GM18907 (cell line): ENCODE data around the gene CACNA1B.
"Not testable (repeated sequence)": the region's sequence is repeated elsewhere in the genome, so short reads cannot be mapped to it uniquely, and the experiment has no call there.

Experiments
- ATAC-seq: cut with Tn5 transposase; IDR thresholded peaks from one replicate; pipeline ENCODE4 v1.9.1; 2021; ENCODE audit warnings: mild to moderate bottlenecking, moderate library complexity; ENCODE audit not compliant: unreplicated experiment

The CACNA1B gene

DNA sequence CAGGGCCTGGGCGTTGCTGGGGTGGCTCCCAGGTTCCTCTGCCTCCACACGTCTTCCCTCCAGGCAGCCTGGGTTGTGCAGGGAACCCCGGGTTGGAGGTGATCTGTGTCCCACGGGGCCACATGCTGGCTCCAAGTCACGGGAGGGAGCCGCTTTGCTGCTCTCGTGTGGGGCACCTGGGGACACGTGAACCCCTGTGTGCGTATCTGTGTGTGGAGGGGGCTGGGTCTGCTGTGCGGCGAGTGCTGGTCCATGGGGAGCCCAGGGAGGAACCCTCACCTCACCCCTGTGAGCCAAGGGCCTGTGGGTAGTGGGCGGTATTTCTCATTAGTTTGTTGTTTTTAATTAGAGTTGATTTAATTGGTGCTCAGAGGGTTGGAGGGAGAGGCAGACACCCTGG lies 7.5 kb downstream of the CACNA1B start:
- ATAC-seq, result not testable (repeated sequence)

DNA sequence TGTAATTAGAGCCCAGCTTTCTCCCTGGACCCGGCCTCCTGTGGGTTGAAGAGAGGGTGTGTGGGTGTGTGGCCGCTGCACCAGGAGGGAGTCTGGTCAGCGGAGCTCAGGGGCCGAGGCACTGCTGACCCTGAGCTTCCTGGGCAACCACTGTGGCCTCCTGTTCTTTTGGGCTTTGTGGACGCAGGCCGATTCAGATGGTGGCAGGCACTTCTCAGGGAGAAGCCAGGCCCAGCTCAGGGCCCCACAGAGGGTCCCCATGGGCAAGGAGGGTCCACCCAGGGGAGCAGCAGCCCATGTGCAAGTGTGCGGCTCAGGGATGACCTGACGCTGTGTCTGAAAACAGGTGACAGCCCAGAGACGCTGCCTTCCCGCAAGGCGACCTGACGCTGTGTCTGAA lies 11.0 kb downstream of the CACNA1B start:
- not testable (repeated sequence) for ATAC-seq

DNA sequence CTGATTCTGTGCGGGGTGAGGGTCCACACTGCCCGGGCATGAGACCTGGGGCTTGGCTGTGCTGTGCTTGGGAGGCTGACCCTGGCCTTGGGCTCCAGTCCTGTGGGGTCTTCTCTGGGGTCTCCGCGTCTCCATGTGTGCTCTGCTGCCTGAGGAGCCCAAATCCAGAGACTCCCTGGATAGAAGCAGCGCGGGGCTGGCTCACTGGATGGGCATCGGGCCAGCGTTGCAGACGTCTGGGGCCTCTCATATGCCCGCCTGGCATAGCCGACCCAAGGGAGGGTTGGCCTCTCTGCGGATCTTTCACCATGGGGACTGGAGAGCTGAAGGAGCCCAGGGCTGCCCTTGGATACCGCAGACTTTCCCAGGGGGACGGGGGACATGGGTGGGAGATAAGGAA lies 12.4 kb downstream of the CACNA1B start:
- ATAC-seq, result not testable (repeated sequence)

DNA sequence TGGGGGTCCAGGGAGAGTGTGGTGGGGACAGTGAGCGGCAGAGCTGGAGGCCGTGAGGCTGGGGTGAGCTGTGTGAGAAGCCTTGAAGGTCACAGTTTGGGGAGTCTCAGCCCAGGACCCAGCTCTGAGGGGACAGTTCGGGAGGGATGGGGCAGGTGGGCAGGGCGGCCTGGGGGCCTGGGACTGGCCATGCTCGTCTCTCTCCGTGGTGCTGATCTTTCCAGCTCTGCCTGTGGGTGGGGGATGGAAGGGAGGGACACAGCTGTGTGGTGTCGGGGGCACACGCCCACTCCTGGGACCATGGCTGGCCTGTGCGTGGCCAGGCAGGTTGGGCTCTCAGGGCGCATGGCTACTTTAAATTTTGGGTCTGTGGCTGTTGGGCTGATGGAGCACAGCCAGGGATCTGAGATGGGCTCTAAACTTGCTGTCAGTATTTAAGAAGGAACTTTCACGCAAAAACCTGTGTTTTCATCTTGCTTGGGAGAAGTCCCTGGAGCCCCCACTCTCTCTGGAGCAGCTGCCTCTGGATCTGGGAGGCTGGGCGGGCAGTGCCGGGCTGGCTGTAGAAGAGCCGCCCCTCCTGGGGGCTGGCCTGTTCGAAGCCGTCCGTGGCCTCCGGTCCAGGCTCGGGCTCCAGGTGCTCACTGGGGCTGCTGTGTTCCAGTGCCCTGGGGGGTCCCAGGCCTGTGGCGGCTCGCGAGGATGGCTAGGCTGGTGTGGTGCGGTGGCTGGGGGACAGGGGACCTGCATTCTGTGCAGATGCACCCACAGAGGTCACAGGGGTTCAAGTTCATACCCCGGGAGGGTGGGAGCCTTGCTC lies 13.4 kb downstream of the CACNA1B start:
- ATAC-seq, result not testable (repeated sequence)

DNA sequence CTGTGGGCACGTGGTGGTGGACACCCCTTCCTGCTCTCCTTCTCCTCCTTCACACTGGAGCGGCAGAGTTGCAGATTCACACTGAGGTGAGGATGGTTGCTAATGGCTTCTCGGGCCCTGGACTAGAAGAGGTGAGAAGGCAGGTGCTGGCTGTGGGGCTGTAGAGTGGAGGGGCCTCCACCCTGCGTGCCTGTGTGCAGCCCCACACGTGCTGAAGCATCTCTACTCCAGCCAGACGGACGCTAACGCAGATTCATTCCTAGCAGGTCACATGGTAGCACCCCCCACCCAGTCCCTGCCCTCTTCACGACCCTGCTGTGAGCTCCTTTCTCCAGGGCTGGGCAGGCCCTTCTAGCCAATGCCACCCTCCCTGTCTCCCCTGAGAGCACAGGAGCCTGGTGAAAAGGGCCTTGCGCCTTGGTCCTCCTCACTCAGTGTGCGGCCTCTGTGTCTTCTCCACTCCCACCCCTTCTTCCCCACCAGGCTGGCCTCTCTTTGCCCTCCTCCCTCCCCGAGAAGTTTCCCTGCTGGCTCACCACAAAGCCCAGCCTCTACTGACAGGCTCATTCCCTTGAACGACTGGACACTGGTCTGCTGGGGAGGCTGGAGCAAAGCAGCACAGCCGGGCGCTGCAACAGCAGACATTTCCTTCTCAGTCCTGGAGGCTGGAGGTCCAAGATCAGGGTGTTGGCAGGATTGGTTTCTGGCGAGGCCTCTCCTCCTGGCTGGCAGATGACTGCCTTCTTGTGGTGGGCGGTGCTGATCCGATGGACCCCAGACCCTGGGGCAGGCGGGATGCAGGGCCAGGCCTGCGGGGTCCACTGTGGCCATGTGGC lies 14.2 kb downstream of the CACNA1B start:
- ATAC-seq, result no peak

DNA sequence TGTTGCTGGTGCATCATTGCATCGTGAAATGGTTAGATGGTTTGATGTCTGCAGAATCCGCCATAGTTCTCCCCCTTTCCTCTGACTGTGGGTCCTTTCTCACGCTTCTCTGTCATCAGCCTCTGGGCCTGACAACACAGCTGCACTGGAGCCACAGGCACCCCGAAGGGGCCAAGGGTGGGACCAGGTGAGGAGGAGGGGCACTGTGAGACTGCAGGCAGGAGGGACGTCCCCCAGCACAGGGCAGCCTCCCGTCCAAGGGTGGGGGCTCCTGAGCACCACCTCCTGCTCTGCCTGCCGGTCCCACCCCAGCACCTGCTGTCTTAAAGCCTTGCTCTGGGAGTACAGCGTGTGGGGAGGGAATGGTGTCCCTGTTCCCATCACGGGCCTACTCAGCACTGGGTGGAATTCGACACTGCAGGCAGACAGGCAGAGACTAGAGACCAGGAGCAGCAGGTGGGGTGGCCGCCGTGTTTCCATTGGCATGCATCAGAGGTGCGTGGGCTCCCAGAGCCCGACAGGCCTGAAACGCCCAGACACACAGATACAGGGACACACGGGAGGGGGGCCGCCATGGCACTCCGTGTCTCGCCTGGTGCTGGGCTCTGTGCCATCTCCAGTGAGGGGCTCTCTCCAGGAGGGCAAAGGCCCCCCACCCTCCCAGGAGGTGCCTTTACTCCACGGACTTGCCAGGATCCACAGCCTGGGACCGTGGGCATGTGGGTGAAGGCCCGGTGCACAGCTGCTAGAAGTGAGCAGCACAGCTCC lies 15.0 kb downstream of the CACNA1B start:
- ATAC-seq, result no peak

DNA sequence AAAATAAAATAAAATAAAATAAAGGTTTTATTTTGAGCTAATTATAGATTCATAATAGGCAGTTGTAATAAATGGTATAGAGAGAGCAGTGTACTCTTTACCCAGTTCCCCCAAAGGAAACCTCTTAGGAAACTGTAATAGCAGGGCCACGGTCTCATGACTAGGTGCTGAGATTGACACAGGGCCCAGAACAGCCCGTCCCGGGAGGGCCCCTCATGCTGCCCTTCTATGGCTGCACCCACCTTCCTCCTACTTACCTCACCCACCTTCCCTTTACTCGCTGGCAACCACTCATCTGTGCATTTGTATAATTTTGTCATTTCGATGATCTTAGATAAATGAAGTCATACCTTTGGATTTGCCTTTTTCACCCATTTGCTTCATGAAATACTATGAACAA lies 16.1 kb downstream of the CACNA1B start:
- ATAC-seq, result no peak

DNA sequence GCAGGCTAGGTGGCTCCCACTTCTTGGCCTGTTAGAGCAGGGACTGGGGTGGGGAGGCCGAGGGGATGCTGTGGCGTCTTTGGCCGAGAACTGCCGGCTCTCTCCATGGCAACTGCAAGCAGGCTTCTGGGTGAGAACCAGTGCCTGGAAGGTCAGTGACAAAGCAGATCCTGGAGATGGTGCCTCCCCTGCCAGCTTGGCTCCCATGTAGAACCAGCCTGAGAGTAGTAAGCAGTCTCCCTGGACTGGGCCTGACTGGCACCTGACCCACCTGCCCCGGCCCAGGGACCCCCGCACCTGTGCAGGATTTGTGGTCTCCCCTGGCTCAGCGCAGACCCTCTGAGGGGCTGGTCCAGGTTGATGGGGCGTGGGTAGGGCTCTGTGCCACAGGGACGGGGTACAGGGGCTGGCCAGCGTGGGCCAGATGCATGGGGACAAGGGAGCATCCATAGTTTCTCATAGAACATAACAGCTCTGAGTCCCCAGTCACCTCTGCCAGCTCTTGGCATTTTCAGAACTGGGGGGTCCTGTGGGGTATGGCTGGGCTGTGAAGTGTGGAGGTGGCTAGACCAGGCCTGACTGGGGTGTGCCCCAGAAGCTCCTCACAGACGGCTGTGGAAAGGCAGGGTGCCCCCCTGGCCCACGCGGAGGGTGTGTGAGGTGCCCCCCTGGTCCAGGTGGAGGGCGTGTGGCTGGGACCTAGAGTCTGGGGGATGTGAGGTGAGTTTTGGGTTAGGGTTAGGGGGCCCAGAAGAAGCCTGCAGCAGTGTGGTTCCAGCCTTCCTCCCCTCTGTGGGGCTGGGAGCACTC lies 22.2 kb downstream of the CACNA1B start:
- no peak for ATAC-seq

DNA sequence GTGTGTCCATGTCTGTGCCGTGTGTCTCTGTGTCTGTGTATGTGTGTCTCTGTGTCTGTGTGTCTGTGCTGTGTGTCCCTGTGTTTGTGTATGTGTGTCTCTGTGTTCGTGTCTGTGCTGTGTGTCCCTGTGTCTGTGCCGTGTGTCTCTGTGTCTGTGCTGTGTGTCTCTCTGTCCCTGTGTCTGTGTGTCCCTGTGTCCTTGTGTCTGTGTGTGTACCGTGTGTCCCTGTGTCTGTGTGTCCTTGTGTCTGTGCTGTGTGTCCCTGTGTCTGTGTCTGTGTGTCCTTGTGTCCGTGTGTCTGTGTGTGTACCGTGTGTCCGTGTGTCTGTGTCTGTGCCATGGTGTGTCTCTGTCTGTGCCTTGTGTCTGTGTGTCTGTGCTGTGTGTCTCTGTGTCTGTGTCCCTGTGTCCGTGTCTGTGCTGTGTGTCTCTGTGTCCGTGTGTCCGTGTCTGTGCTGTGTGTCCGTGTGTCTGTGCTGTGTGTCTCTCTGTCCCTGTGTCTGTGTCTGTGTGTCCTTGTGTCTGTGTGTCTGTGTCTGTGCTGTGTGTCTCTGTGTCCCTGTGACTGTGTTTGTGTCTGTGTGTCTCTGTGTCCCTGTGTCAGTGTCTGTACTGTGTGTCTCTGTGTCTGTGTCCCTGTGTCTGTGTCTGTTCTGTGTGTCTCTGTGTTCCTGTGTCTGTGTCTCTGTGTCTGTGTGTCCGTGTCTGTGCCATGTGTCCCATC lies 23.2 kb downstream of the CACNA1B start:
- no peak for ATAC-seq

DNA sequence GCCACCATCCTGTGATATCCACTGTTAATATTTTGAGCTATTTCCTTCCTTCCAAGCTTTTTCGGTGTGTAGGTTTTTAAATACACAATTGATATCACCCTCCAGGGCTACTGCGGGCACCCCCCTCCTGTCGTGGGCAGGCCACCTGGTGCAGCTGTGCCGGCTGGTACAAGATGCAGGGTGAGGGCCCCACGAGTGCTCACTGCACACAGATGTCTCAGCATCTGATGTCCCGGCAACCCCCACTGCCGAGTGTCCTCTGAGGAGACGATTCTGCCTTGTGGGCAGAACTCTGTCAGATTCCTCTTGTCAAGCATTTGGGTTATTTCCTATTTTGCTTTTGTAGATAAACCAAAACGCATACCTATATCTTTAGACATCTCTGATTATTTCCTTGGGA lies 25.1 kb downstream of the CACNA1B start:
- no peak for ATAC-seq

DNA sequence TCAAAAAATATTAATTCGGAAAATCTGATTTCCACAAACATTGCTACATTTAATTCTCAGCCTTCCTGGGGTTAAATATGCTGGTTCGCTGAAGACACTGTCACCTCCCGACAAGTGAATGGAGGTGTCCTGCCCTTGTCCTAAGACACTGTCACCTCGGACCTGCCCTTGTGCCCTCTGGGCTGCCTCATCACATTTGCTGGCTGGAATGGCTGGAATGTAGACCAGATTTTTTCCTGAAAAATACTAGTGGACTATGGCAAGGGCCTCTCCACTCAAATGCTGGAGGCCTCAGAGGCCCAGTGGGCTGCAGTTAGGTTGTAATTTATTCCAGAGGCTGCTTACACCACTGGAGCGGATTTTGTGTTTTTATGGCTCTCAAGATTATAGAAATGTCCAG lies 28.2 kb downstream of the CACNA1B start:
- ATAC-seq, result no peak

DNA sequence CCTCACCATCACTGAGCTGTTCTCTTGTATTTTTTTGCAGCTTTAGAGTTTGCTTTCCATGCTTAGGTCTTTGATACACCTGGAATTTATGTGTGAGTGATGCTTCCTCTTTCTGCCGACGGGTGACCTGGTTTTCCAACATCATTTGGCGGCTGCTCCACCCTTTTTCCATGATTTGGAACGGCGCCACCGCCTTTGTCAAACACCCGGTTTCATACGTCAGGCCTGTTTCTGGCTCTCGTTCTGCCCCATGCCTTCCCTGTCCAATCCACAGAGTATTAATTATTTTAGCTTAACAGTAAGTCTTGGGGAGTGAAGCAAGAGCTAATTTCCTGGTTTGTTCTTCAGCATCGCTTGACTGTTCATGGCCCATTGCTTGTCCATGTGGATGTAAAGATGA lies 30.2 kb downstream of the CACNA1B start:
- ATAC-seq, result no peak

DNA sequence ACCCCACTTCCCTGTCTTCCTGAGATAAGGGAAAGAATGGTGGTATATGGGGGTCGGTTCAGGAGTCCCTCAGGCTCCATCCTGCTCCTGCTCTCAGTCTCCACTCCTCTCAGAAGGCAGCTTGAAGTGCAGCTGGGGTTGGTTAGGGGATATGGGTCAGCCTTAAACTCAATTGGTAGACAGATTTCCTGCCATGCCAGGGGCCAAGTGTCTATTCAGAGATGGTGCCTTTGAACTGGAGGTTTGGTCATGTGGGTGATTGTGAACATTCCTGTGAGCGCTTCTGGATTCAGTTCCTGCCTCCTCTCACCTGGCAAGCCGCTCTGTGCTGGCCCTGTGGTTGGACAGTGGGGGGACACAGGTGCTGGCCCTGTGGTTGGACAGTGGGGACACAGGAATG lies 35.1 kb downstream of the CACNA1B start:
- no peak for ATAC-seq

DNA sequence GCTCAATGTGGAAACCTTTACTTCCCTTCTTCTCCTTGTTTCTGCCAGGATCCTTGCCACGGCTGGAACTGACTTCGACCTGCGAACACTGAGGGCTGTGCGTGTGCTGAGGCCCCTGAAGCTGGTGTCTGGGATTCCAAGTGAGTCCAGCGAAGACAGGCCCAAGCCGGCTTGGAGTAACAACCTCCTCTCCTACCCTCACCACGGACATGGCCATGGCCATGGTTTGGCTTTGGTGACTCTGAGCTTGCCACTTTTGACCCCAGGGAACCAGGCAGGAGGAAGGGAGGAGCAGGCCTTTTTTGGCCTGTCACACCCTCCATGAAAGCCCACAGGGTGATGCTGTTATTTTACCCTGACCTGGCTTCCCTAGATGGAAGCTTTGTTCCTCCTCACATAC lies 35.5 kb downstream of the CACNA1B start:
- ATAC-seq, result no peak

DNA sequence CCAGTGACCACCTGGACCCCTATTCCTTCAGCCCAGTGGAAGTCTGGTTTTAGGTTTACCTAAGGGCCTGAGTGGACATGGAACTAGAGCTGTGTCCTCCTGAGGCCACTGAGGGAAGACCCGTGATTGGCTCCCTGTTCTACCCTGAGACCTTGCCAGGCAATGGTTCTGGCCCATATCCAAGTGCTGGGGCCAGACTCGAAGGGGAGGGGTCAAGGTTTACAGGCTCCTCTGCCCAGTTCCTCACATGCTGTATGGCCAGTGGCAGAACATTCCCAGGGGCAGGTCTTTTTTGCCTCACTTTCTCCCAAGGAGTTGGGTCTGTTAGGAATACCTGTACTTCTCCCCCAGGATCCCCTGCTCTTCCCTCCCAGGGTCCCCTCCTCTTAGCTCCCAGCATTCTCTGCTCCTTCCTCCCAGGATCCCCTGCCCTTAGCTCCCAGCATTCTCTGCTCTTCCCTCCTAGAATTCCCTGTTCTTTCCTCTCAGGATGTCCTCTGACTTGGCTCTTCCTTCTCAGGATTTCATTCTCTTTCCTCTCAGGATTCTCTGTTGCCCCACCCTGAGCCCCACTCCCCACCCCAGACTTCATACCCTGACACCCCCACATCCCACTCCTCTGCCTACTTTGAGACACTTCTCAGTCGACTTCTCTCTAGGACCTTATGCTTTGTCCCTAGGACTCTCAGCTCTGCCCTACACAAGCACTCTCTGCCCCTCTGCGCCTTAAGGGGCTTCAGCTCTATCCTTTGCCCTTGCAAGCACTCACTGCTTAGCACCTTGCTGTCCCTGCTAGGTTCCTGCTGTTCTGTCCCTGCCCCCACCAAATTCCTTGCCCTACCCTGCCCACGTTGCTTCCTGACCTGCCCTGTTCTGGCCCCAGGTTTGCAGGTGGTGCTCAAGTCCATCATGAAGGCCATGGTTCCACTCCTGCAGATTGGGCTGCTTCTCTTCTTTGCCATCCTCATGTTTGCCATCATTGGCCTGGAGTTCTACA lies 36.5 kb downstream of the CACNA1B start:
- no peak for ATAC-seq

DNA sequence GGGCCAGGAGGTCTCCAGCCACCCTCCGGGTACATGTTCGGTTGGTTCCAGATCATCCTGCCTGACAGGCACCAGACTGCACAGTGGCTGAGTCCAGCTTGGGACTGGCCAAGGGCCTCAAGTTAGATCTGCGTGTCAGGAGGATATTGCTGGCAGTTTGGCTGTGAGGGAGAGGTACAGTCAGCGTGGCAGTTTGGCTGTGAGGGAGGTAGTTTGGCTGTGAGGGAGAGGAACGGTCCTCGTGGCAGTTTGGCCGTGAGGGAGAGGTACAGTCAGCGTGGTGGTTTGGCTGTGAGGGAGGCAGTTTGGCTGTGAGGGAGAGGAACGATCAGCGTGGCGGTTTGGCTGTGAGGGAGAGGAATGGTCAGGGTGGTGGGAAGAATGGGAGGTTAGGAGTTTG lies 39.0 kb downstream of the CACNA1B start:
- no peak for ATAC-seq

DNA sequence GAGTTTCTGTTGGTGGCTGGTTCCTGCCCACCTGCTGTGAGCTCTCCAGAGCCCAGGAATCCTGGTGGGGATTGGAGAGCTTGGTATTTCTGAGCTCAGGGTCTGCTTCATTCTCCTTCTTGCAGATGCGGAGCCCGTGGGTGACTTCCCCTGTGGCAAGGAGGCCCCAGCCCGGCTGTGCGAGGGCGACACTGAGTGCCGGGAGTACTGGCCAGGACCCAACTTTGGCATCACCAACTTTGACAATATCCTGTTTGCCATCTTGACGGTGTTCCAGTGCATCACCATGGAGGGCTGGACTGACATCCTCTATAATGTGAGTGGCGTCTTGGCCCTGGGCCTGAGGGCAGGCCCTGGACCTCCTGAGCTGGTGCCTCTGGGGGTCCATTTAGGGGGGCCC lies 39.5 kb downstream of the CACNA1B start:
- no peak for ATAC-seq

DNA sequence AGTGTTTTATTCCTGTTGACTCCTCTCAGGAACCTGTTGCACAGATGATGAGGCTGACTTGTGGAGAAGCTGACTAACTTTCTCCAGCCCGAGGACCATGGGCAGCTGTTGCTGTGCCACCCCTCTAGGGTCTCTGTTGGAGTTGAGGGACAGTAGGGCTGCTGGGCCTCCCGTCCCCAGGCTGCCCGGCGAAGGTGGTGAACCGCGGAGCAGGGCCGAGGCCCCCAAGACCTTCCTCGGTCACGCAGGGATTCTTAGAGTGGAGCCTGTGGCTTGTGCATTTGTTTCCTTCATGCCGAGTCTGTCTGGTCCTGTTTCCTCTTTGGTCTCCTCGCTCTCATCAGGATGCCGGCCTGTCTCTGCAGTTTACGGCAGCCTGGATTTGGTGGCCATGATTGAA lies 40.2 kb downstream of the CACNA1B start:
- no peak for ATAC-seq
